ENCODE measurements around the gene MAN1A2.

DNA sequence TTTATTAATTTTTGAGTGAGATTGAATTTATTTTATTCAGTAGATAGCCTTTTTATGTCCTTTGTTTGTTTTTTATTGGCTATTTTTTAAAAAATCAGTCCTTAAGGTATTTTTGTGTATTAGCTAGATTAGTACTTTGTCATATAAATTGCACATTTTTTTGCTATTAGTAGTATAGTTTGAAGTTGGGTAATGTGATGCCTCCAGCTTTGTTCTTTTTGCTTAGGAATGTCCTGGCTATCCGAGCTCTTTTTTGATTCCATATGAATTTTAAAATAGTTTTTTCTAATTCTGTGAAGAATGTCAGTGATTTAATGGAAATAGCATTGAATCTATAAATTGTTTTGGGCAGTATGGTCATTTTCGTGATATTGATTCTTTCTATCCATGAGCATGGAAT is 80.4 kb downstream of the MAN1A2 start:
- TF ChIP-seq ZNF510 (tag by site-specific recombination; IDR thresholded peaks at IDR 0.05; ENCODE audit: insufficient replicate concordance) (no peak), CTCF (tag by site-specific recombination; IDR thresholded peaks at IDR 0.05) (no peak), ZFP41 (tag by site-specific recombination; IDR thresholded peaks at IDR 0.05; ENCODE audit: borderline replicate concordance) (no peak), ZNF776 (tag by site-specific recombination; IDR thresholded peaks at IDR 0.05; ENCODE audit: borderline replicate concordance) (no peak)
